ELR (cell line): ENCODE results near the gene JSRP1.

ENCODE experiments used
- DNase-seq: peaks from one replicate; pipeline ENCODE4 v3.0.0-alpha.2; 2015; ENCODE audit warnings: low read depth

The JSRP1 gene

DNA sequence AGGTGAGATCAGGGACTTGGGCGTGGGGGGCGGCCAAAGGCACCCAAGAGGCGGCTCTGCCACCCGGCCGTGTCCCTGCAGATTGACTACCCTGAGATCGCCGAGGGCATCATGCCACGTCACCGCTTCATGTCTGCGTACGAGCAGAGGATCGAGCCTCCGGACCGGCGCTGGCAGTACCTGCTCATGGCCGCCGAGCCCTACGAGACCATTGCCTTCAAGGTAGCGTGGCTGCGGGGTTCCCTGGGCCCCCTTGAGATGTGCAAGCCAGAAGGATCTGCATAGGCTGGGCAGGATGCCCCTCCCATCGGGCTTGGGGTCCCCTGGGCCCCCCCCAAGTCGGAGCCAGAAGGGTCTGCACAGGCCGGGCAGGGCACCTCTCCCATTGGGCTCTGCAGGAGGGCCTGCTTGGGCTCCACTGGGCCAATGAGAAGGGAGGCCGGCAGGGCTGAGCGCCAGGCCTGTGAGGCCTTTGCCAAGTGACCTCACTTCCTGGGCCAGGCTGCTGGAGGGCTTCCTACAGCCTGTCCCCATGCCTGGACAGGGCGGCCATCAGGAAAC is 9.3 kb downstream of the JSRP1 start:
- peak; percentile 73 for DNase-seq

DNA sequence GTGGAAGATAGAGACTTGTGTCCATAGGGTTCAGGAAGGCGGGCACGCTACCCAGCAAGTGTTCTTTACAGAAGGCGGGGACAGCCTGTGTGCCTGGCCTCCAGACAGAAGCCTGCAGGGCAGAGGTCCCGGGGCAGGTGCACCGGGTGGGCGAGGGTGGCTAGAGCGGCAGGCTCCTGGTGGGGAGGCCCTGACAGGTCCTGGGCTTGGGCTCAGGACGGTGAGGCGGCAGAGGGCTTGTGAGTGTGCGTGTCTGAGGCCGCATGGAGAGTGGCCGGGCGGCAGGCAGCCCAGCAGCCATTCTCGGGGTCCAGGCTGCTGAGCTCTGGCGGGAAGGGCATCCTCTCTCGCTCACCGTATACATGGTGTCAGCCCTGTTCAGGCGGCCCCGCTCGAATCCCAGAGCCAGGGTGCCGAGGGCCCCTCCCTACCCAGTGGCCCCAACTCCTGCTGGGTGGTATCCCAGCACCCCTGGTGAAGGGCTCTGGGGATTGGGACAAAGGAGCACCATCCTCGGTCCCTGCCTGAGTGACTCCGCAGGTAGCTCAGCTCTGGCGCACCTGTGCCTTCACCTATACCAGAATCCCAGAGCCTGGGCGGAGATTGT is 10.1 kb downstream of the JSRP1 start:
- no peak for DNase-seq

DNA sequence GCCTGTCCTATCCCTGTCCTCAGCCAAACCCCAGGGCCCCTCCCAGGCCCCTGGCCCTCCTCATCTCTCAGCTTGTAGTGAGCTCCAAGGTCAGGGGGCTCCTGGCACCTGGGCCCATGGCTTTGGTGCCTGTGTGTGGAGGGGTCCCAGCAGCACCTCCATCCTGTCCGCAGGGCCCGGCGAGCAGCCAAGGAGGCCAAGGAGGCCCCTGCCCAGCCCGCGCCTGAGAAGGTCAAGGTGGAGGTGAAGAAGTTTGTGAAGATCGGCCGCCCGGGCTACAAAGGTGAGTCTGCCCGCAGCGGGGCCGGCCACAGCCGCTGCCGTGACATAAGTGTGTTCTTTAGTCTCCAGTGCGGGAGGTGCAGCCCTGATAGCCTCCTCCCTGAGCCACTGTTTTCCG is 10.9 kb downstream of the JSRP1 start:
- no peak for DNase-seq

DNA sequence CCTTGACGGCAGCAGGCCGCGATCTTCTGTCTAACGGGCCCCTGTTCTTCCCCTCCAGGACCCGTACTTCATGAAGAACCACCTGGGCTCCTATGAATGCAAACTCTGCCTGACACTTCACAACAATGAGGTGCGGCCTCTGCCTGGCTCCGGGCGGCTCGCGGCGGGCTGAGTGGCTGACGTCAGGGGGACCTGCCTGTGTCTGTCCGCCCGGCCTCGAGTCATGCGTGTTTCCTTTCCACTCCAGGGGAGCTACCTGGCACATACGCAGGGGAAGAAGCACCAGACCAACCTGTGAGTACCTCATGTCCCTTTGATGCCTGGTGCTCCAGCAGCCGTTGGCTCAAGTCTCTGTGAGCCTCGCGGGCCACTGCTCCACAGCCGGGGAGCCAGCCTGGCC is 11.7 kb downstream of the JSRP1 start:
- DNase-seq, result no peak

DNA sequence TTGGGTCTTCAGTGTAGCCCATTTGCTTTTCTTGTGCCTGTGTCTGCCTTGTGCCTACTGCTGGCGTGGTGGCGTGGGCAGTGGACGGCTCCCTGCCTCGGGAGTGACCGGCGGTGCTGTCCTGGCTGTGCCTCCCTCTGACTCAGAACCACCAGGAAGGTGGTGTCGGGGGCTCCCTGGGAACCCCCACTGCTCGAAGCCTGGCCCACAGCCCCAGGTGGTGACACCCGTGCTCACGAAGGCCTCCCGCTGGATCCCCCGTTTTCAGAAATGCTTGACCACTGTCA is 12.1 kb downstream of the JSRP1 start:
- DNase-seq, result no peak

DNA sequence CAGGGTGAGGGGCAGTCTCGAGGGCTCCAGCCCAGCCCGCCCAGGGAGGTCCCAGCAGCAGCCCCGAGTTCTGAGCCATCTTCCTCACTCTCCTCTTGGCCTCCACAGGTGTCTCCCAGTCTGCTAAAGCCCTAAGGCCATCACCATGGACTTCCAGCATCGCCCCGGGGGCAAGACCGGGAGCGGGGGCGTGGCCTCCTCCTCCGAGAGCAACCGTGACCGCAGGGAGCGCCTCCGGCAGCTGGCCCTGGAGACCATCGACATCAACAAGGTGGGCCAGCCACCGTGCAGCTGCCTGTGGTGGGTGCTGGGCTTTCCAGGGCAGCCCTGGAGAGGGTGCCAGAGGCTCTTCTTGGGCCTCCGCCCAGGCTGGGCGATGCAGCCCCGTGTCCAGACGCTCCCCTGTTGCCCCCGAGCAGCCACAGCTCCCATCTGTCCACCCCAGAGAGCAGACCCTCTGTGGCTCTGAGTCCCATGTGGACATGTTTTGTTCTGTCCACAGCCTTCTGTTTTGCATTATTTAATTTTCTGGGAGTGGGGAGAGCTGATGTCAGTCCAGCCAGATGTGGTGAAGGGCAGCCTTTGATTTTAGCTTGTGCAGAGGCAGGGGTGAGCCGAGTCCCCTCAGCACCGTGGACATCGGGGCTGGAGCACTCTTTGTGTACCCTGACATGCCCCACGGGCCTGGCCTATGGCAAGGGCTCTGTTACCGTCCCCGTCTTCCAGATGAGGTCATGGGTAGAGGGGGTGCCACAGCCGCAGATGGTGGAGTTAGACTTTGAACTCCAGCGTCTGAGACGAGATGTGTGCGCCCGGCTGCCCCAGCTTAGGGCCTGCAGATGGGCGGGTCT is 12.7 kb downstream of the JSRP1 start:
- DNase-seq, result no peak

DNA sequence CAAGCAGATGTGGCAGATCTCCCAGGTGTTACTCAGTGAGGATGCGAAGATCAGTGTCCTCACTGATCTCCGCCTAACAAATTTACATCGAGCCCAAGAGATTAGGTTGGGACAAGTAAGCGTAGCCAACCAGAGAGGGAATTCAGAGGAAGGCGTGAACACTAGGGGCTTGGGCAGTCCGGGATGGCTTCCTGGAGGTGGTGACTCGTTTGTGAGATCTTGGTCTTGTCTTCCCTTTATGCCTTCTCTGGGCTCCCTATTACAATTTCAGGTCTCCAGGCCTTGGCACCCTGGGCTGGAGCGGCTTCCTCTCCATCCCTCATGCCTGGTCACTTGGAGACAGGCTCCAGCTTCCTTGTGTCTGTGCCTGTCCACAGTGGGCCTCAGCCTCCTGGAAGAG is 13.4 kb downstream of the JSRP1 start:
- DNase-seq, result no peak

DNA sequence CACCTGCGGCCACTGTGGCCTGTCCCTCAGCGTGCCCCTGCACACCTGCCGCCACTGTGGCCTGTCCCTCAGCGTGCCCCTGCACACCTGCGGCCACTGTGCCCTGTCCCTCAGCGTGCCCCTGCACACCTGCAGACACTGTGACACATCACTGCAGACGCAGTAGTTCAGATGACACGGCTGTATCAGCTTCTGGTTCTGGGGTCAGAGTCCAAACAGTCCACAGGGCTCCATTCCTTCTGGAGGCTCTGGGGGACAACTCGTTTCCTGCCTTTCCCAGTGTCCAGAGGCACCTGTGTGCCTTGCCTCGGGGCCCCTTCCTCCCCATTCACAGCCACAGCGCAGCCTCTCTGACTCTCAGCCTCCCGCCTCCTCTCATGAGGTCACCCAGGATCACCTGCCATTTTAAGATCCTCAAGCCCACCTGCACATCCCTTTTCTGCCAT is 14.1 kb downstream of the JSRP1 start:
- DNase-seq, result no peak

DNA sequence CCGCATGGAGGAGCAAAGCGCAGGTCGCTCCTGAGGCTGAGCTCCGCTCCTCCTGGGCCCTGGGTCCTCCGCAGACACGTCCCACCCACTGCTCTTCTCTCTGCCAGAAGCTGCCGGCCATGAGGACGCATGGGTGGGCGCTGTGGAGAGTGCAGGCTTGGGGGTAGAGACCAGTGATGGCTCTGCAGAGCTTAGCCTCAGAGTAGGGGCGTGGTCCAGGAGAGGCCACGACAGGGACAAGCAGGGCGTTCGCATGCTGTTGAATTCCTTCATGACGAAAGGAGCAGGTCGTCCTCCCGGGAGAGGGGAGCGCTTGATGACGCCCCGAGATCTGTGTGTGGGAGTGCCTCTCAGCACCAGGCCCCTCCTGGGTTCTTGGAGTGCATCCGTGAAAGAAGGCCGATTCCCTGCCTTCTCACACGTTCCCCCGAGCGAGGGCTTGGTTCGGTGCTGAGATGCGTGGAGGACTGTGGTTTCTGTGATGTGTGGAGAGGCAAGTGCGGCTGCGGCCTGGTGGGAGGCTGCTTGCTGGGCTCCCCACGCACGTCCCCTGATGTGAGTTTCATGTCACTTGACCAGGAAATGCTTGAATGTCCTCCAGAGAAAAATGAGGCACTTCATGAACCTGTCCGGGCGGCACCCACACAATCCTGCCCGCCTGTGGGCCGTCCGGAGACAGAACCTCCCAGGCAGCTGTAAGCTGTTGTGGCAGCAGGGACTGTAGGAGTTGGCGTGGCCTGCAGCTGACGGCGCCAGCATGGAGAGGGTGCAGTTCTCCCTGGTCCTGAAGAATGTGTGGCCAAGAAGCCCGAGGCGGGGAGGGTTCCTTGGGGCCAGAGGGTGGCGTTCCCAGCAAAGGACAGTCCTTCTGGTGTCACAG is 15.1 kb downstream of the JSRP1 start:
- DNase-seq, result no peak

DNA sequence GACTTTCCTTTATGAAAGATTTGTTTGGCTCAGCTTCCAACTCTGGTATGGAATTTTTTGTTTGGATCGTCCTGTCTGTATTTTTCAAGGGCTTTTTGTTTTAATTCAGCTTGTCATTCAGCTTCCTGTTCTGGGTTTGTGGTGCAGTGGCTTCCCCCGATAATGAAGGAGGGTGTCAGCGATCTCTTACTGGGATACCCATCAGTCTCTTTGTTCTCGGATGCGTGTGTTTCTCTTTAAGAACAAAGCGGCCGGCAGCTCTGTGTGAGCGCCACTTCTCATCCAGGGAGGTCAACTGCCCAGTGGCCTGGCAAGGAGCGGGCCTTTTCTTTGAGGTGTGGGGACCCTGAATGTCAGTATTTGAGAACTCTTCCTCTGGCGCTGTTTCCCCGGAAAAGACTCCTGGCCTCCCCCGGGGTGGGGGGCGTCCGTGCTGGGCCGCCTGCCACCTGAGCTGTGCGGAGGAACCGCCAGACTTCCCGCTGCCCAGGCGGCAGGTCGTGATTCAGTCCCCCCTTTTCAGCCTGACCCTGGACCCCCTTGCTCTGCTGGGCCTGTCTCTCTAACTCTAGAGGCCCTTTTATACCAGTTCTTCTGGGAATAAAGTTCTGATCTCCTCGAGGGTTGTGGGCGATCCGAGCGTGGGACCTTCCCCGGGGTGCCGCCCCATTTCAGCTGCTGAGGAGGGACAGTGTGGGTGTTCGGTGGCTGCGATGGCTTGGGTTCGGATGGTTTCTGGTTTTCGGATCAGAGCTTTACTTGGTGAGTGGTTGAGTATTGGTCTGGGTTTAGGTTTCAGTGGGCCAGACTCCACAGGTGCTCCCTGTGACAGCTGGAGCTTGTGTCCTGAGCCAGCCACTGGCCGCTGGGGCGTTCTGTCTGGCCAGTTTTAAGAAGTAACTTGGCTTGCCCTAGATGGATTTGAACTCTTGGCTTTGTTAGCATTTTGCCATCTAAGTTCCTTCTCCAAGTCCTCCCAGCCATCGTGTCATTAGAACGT is 16.1 kb downstream of the JSRP1 start:
- DNase-seq, result peak; percentile 51

DNA sequence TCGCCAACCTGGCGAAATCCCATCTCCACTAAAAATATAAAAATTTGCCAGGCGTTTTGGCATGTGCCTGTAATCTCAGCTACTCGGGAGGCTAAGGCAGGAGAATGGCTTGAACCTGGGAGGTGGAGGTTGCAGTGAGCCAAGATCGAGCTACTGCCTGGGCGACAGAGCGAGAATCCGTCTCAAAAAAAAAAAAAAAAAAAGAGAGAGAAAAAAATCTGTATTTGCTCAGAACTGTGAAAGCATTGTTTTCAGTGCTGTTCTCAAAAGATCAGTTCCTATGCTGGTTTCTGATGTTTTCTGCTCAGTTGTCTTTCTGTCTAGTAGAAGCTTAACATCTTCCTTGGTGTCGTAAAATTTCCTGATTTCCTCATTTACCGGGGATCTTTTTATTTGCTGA is 17.0 kb downstream of the JSRP1 start:
- no peak for DNase-seq

DNA sequence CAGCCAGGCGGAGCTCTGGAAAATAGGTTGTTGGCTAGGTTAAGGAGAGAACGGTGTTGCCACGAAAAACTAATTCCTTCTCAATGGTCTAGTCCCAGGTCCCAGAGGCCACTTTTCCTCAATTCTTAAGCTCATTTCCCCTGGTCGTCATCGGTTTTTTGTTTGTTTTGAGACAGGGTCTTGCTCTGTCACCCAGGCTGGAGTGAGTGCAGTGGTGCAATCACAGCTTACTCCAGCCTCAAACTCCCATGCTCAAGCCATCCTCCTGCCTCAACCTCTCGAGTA is 18.4 kb downstream of the JSRP1 start:
- no peak for DNase-seq

DNA sequence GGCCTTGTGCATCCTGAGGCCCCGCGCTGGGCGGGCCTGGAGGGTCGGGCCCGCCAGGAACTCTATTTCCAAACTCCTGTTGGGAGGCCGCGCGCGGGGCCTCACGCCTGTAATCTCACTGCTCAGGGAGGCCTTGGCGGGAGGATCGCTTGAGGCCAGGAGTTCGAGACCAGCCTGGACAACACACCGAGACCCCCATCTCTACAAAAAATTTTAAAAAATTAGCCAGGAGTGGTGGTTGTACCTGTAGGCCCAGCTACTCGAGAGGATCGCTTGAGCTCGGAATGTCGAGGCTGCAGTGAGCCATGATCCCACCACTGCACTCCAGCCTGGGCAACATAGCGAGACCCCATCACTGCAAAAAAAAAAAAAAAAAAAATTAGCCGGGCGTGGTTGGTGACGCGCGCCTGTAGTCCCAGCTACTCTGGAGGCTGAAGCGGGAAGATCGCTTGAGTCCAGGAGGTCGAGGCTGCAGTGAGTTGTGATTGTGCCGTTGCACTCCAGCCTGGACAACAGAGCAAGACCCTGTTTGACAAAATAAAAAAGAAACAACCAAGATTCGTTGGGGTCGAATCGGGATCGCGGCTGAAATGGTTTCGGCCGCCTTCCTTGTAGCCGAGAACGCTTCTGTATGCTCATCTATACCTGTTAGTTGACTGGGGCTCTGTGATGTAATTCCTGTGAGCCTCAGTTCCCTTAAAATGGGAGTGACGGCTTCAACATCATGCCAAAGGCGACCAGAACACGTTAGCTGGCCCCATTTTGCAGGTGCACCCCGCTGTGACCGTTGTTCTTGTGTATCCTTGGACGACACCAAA is 19.0 kb downstream of the JSRP1 start:
- DNase-seq, result peak; percentile 40

DNA sequence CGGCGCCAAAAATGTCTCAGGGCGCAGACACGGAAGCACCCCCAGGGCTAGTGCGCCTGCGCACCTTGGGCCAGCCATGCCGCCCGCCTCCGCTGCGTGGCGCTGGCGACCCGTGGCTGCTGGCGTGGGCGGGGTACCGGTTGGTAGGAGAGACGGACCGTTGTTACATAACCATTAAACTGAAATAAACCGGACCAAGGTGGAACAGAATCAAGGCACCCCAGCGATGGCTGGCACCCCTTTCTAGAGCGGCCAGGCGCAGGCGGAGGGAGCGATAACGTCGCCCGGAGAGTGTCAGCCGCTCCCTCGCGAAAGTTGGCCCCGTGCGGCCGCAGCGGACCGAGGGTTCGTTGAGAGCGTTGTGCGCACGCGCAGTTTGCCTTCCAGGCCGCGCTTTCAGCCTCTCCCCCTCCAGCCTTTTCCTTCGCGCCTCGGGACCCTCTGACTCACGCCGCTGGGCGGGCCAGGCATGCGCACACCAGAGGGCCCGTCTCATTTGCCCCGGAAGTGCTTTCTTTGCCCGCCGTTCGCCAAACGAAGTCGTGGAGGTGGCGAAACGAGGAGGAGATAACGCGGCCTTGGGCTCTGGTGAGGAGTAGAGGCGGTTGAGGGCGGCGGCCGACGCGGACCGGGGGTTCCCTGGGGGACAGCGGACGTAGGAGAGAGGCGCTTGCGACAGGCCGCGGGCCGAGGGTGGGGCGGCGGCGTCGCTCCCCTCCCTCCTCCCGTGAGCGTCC is 19.7 kb downstream of the JSRP1 start, which contains the start of the genes PLEKHJ1 and SF3A2:
TSS of gene PLEKHJ1 (minus strand) at position 16 of the 737 bp plus-strand sequence. CDS start 81 bp downstream, outside the sequence.
TSS of gene SF3A2 (plus strand) at position 511 of the 737 bp plus-strand sequence. CDS start 6,595 bp downstream, outside the sequence.
- DNase-seq, result peak; percentile 98

DNA sequence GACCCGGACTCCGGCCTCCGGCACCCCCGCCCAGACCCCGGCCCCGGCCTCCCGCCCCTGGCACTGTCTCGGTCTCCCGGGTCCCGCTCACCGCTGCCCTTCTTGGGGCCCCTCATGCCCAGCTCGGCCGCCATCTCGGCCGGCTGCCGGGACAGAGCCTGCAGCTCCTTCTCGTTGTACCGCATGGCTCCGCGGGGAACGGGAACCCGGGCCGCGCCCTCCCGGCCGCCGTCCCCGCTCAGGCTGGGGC is 20.2 kb downstream of the JSRP1 start:
- DNase-seq, result no peak

DNA sequence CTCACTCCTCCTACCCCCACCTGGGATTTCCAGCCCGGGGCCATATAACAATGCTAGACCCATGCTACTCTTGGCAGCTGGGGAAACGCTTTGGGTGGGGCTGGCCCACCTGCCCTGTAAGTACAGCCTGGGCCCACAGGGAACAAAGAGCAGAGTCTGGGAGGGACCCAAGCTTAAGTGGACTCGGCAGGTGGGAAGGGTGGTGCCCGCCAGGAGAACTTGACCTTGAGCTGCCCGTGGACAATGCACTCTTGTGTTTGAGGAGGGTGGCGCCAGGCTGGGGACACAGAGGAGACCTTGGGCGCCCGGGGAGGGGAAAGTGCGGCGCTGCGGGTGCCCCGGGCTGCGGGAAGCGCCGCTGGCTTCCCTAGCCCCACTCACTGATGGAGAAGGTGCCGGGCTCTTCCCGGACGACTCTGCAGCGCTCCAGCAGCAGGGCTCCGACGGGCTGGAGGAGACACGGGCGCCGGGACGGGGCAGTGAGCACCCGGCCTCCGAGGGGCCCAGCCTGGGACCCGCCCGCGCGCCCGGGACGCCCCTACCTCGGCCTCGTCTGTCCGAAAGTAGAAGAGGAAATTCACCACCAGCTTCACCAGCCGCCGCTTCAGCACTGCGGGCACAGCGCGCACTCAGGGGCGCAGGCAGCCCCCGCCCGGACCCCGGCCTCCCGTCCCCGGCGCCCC is 20.7 kb downstream of the JSRP1 start:
- peak; percentile 38 for DNase-seq

DNA sequence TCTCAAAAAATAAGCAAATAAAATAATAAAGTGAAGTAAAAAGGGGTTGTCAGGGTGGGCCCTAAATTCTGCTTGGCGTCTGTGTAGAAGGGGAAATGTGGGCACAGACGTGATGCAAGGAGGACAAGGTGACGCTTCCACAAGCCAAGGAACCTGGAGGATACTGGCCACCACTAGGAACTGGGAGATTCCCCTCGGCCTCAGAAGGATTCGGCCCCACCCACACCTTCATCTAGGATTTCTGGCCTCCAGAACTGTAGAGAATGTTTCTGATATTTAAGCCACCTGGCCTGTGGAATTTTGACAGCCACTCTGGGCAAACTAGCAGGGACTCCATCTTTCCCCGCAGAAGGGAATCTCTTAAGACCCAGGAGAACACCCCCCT is 21.2 kb downstream of the JSRP1 start:
- no peak for DNase-seq

DNA sequence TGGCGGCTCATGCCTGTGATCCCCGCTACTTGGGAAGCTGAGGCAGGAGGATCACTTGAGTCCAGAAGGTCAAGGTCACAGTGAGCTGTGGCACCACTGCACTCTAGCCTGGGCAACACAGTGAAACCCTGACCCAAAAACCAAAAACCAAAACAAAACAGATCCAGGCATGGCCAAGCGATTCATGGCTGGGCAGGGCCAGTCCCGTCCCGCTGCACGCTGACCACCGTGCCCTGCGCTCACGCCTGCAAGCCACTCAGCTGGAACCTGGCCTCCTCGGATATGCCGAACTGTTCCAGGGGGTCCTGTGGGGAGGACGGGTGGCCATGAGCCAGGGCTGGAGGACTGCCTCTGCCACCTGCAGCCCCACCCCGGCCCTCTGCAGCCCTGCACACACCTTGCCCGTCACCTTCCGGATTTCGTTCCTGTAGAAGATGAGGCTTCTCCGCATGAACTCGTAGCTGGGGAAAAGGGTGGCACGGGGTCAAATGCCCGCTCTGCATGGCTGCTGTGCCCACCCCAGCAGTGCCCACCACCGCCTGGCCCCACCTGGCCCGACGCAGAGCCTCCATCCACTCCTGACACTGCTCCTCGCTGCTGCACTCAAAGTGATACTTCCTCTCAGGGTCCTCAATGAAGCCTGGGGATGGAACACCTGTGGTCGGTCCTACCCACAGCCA is 22.5 kb downstream of the JSRP1 start:
- no peak for DNase-seq
